Transverse colon (tissue), 4 donors: ENCODE results near the gene PLXNA2. TPM values are rescaled to one million over a fixed set of nuclear protein-coding genes. Genes with fewer than 3 reads are reported as not detected.
A peak's percentile ranks its signal among the peaks of the same experiment; 100 is the strongest.

Experiments
- DNase-seq: peaks from one replicate; pipeline ENCODE4 v3.0.0-alpha.2; 2019
- H3K27ac ChIP-seq, 4 donors: fragments of 200-600 bp; sonication (generic); 2 replicates each; pipeline ENCODE4 v1.5.1; 2016 to 2018; ENCODE audit warnings: inconsistent platforms in 4 of 4
- H3K27me3 ChIP-seq: fragments of 200-600 bp; sonication (generic); 2 replicates; pipeline ENCODE4 v1.5.1; 2017; ENCODE audit warnings: inconsistent platforms
- H3K36me3 ChIP-seq, 4 donors: fragments of 200-600 bp; sonication (generic); 2 replicates each; pipeline ENCODE4 v1.5.1; 2017 to 2019; ENCODE audit warnings: inconsistent platforms in 4 of 4
- H3K4me1 ChIP-seq, 4 donors: fragments of 200-600 bp; sonication (generic); 2 replicates each; pipeline ENCODE4 v1.5.1; 2017 to 2020; ENCODE audit warnings: inconsistent platforms in 4 of 4
- H3K4me3 ChIP-seq, 4 donors: fragments of 200-600 bp; sonication (generic); 1 replicate in 1 of 4; 2 replicates in 3 of 4; pipeline versions ENCODE4 v1.5.1 to v1.6.1; 2017 to 2019; ENCODE audit warnings: inconsistent platforms in 4 of 4
- H3K9me3 ChIP-seq, 2 donors: fragments of 200-600 bp; sonication (generic); 2 replicates each; pipeline ENCODE4 v1.5.1; 2017 to 2019; ENCODE audit warnings: inconsistent platforms in 2 of 2
- EP300 ChIP-seq: sonication (generic); formaldehyde crosslinking; IDR thresholded peaks from one replicate; pipeline ENCODE4 v1.6.1; 2017; ENCODE audit warnings: antibody characterized with exemption, low read depth
- POLR2A ChIP-seq: fragments of 450-650 bp; IDR thresholded peaks from one replicate; pipeline ENCODE4 v1.6.1; 2016; ENCODE audit warnings: antibody characterized with exemption, mild to moderate bottlenecking, moderate library complexity
- POLR2AphosphoS5 ChIP-seq, 3 donors: sonication (generic); formaldehyde crosslinking; IDR thresholded peaks; one replicate each; pipeline ENCODE4 v1.6.1; 2016; ENCODE audit warnings: antibody characterized with exemption in 3 of 3
- WGBS, 2 donors: methylation state at CpG; one replicate each; pipeline ENCODE4 v1.1.5; 2018; ENCODE audit warnings: low coverage in 1 of 2; 5-methylcytosine and 5-hydroxymethylcytosine counted together
- in situ Hi-C, 4 donors: fragments of 200-750 bp; cut with MboI; loops; one replicate each; pipeline versions ENCODE4 v1.15.0 to v1.15.1; 2017; ENCODE audit warnings: low sequenced_read_pairs in 3 of 4, low pct_ligation_motif_present in 1 of 4, low pct_unique_long_range_greater_than_20kb in 1 of 4
- intact Hi-C: fragments of 100-400 bp; cut with DNase I; formaldehyde crosslinking; loops from one replicate; pipeline ENCODE4 v1.15.1; 2023; ENCODE audit warnings: low total_unique reads
- total RNA-seq, 4 donors: library from RNA; depleted of rRNA; stranded (reverse); fragments of >200 nt; gene quantifications; one replicate each; pipeline ENCODE4 v1.1.0, GENCODE V29; 2016
- TF ChIP-seq, protein P1 (sequence below), 5 experiments: fragments of 200-600 bp in 3 of 5; fragments of 450-650 bp in 2 of 5; sonication (generic) in 3 of 5; IDR thresholded peaks; 1 replicate in 2 of 5; 2 replicates in 3 of 5; pipeline ENCODE4 v1.5.1; 2016 to 2017; ENCODE audit warnings: antibody characterized with exemption in 5 of 5, inconsistent platforms in 3 of 5, mild to moderate bottlenecking in 2 of 5, moderate library complexity in 1 of 5

The PLXNA2 gene
- total RNA-seq, 4 donors from 2014 or later = 77.4 to 140 (median 85.5) TPM

GRCh38 chr1:208241512-208241911 is 2.7 kb downstream of the PLXNA2 start:
- no peak for DNase-seq
- Histone ChIP-seq H3K36me3 (no peaks in the 10 kb centered on the region), H3K27ac (peak overlapping the region; percentile 91 to 92 (median 91)), H3K9me3 (no peaks in the 10 kb centered on the region), H3K27me3 (no peaks in the 10 kb centered on the region), H3K4me3 (peak overlapping the region in 3 of 4 donors; percentile 70 to 94 (median 93)), H3K4me1 (peaks cover 7 to 73% (median 63%) of the 10 kb centered on the region in 4 donors)
- intact Hi-C loops = loop anchor here (5.0 kb wide), 1 partner anchor 109 kb away; no protein-coding TSS in a partner anchor
- TF ChIP-seq, protein P1, sequence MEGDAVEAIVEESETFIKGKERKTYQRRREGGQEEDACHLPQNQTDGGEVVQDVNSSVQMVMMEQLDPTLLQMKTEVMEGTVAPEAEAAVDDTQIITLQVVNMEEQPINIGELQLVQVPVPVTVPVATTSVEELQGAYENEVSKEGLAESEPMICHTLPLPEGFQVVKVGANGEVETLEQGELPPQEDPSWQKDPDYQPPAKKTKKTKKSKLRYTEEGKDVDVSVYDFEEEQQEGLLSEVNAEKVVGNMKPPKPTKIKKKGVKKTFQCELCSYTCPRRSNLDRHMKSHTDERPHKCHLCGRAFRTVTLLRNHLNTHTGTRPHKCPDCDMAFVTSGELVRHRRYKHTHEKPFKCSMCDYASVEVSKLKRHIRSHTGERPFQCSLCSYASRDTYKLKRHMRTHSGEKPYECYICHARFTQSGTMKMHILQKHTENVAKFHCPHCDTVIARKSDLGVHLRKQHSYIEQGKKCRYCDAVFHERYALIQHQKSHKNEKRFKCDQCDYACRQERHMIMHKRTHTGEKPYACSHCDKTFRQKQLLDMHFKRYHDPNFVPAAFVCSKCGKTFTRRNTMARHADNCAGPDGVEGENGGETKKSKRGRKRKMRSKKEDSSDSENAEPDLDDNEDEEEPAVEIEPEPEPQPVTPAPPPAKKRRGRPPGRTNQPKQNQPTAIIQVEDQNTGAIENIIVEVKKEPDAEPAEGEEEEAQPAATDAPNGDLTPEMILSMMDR (IDR thresholded peaks at IDR 0.05) = no peak
- TF ChIP-seq EP300 = no peak
- TF ChIP-seq POLR2A = no peak
- TF ChIP-seq POLR2AphosphoS5 (IDR thresholded peaks at IDR 0.05) = no peak
- 56% methylated on average over 5 of the region's 5 CpGs; no CpG with 5 or more reads in 1 of the 2 donors for WGBS, 2 donors
- in situ Hi-C loops = loop anchor here in 2 of 4 donors (10.0 to 25.0 kb wide), 3 partner anchors 104 to 217 kb away; no protein-coding TSS in a partner anchor

GRCh38 chr1:208240662-208241355 is 3.4 kb downstream of the PLXNA2 start:
- DNase-seq = no peak
- Histone ChIP-seq H3K9me3 (no peaks in the 10 kb centered on the region), H3K36me3 (no peaks in the 10 kb centered on the region), H3K4me3 (peak overlapping the region in 1 of 4 donors; percentile 94), H3K4me1 (peaks cover 9 to 80% (median 69%) of the 10 kb centered on the region in 4 donors), H3K27me3 (no peaks in the 10 kb centered on the region), H3K27ac (peak overlapping the region; percentile 91 to 92 (median 91))
- in situ Hi-C loops (loop anchor here in 2 of 4 donors (10.0 to 25.0 kb wide), 3 partner anchors 104 to 216 kb away; no protein-coding TSS in a partner anchor), intact Hi-C loops (loop anchor here (5.0 kb wide), 1 partner anchor 109 kb away; no protein-coding TSS in a partner anchor)
- WGBS, 2 donors = 48% methylated on average over 3 of the region's 3 CpGs; no CpG with 5 or more reads in 1 of the 2 donors
- TF ChIP-seq POLR2AphosphoS5 (IDR thresholded peaks at IDR 0.05) = no peak
- no peak for TF ChIP-seq POLR2A
- TF ChIP-seq, protein P1 (IDR thresholded peaks at IDR 0.05) = no peak
- no peak for TF ChIP-seq EP300

GRCh38 chr1:208239473-208240381 is 4.5 kb downstream of the PLXNA2 start:
- peak; percentile 77 for DNase-seq
- Histone ChIP-seq H3K4me1 (peaks cover 14 to 84% (median 75%) of the 10 kb centered on the region in 4 donors), H3K9me3 (no peaks in the 10 kb centered on the region), H3K27me3 (no peaks in the 10 kb centered on the region), H3K27ac (peak overlapping the region; percentile 91 to 92 (median 91)), H3K36me3 (no peaks in the 10 kb centered on the region), H3K4me3 (peak overlapping the region in 2 of 4 donors; percentile 6 to 26)
- no peak for TF ChIP-seq EP300
- TF ChIP-seq POLR2AphosphoS5 (IDR thresholded peaks at IDR 0.05) = peak; percentile 35 to 68 (median 36)
- TF ChIP-seq, protein P1 (IDR thresholded peaks at IDR 0.05) = no peak
- TF ChIP-seq POLR2A = peak; percentile 63
- 50 to 51% methylated on average over 4 to 10 of the region's 10 CpGs for WGBS, 2 donors
- in situ Hi-C loops (loop anchor here in 2 of 4 donors (10.0 to 25.0 kb wide), 3 partner anchors 102 to 215 kb away; no protein-coding TSS in a partner anchor), intact Hi-C loops (loop anchor here (5.0 to 10.0 kb wide), 2 partner anchors 75 to 107 kb away; no protein-coding TSS in a partner anchor)
